Activated CD4-positive, alpha-beta T cell treated with anti-CD3 and anti-CD28 coated beads for 36 hours (primary cell): Measurements from ENCODE around the gene UBE4B. TPM values are rescaled to one million over a fixed set of nuclear protein-coding genes. Genes with fewer than 3 reads are reported as not detected.
"Not testable (repeated sequence)": the region's sequence is repeated elsewhere in the genome, so short reads cannot be mapped to it uniquely, and the experiment has no call there.

Experiments used
- ATAC-seq: fragments of 200-7000 bp; cut with Tn5 transposase; one replicate; pipeline ENCODE4 v1.10.0; 2021; ENCODE audit warnings: mild to moderate bottlenecking, moderate library complexity
- CTCF ChIA-PET: fragments of 350-600 bp; sonication (Branson Sonifier 250); formaldehyde crosslinking; loops from one replicate; lab custom pipeline; 2021; ENCODE audit warnings: antibody characterized with exemption; lab: Charles Lee
- POLR2A ChIA-PET: fragments of 350-600 bp; sonication (Branson Sonifier 250); formaldehyde crosslinking; loops from one replicate; lab custom pipeline; 2021; ENCODE audit warnings: antibody characterized with exemption, inconsistent platforms; lab: Charles Lee
- DNase-seq: peaks from one replicate; pipeline ENCODE4 v3.0.0-alpha.2; 2020
- H3K27ac Mint-ChIP-seq: one replicate; pipeline ENCODE4 v1.8.0; 2021; ENCODE audit warnings: mixed read lengths
- H3K27me3 Mint-ChIP-seq: one replicate; pipeline ENCODE4 v1.8.0; 2021; ENCODE audit warnings: mixed read lengths
- H3K36me3 Mint-ChIP-seq: one replicate; pipeline ENCODE4 v1.8.0; 2021; ENCODE audit warnings: low read depth, mixed read lengths
- H3K4me1 Mint-ChIP-seq: one replicate; pipeline ENCODE4 v1.8.0; 2021; ENCODE audit warnings: mixed read lengths
- H3K4me3 Mint-ChIP-seq: one replicate; pipeline ENCODE4 v1.8.0; 2021; ENCODE audit warnings: mild to moderate bottlenecking, moderate library complexity, mixed read lengths
- H3K9me3 Mint-ChIP-seq: one replicate; pipeline ENCODE4 v1.8.0; 2021; ENCODE audit warnings: low read depth, mixed read lengths
- intact Hi-C, 2 experiments: fragments of 100-400 bp; cut with DNase I in 1 of 2; cut with micrococcal nuclease in 1 of 2; formaldehyde crosslinking; loops; one replicate each; pipeline versions ENCODE4 v1.14.2 to v1.15.1; 2022 to 2024; cut with DNase I, micrococcal nuclease
- total RNA-seq, 2 experiments: library from RNA; stranded (reverse); gene quantifications; one replicate each; pipeline ENCODE4 v1.2.3, GENCODE V29; 2021

UBE4B gene
- total RNA-seq, 2 experiments from 2014 or later, result 26.1 to 31.8 TPM

GRCh38 chr1:10200620-10201019 is 167.9 kb downstream of the UBE4B start:
- POLR2A ChIA-PET, result no interaction called here
- DNase-seq, result no peak
- no peak overlapping the region for H3K27ac Mint-ChIP-seq
- no peaks in the 10 kb centered on the region for H3K36me3 Mint-ChIP-seq
- CTCF ChIA-PET, result no interaction called here
- no peaks in the 10 kb centered on the region for H3K4me1 Mint-ChIP-seq
- intact Hi-C loops, result no loop called here
- H3K4me3 Mint-ChIP-seq, result no peak overlapping the region
- ATAC-seq, result no peak
- H3K9me3 Mint-ChIP-seq, result no peaks in the 10 kb centered on the region
- H3K27me3 Mint-ChIP-seq, result peaks cover 11% of the 10 kb centered on the region

DNA sequence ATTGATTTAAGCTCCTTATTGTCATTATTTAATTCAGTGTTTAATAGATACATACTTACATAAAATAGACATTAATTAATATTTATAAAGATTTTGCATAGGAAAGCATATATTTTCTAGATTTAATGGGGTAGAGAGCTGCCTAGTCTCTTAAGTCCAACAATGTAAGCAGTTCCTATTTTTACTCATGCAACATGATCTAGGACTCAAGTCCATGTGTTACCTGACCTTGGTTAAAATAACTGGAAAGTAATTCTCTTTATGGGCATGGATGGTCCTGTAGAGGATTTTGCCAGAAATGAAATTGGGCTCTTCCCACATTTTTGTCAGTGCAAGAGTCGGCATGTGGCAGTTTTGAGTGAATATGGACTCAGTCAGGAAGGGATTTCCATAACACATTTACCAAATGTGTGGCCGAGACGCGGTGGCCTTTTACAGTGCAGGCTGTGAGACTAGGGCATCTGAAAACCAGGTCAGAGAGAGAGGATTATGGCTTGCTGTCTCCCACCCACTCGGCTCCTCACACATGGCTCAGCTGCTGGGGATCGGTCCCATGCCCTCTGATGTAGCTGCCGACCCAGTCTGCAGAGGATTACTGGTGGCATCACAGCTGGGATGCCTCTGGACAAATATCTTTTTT is 171.4 kb downstream of the UBE4B start:
- peaks cover under 1% of the 10 kb centered on the region for H3K4me1 Mint-ChIP-seq
- no peaks in the 10 kb centered on the region for H3K9me3 Mint-ChIP-seq
- ChIA-PET POLR2A (interaction anchor here (0.6 kb wide), 1 partner anchor 227 kb away, joined by 6 read pairs; no protein-coding TSS in a partner anchor), CTCF (interaction anchor here (0.7 to 0.9 kb wide), 2 partner anchors 13 to 63 kb away, joined by 3 read pairs; no protein-coding TSS in a partner anchor)
- peaks cover 7% of the 10 kb centered on the region for H3K27me3 Mint-ChIP-seq
- H3K4me3 Mint-ChIP-seq, result no peak overlapping the region
- DNase-seq, result no peak
- H3K27ac Mint-ChIP-seq, result no peak overlapping the region
- H3K36me3 Mint-ChIP-seq, result no peaks in the 10 kb centered on the region
- no peak for ATAC-seq
- intact Hi-C loops, result no loop called here

DNA sequence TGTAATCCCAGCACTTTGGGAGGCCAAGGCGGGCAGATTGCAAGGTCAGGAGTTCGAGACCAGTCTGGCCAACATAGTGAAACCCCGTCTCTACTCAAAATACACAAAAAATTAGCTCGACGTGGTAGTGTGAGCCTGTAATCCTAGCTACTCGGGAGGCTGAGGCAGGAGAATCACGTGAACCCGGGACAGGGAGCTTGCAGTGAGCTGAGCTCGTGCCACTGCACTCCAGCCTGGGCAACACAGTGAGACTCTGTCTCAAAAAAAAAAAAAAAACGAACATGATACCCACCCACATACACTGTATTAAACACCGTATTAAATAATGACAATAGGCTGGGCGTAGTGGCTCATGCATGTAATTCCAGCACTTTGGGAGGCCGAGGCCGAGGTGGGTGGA is 172.4 kb downstream of the UBE4B start:
- H3K9me3 Mint-ChIP-seq, H3K27me3 Mint-ChIP-seq, H3K4me3 Mint-ChIP-seq, H3K4me1 Mint-ChIP-seq, intact Hi-C loops, CTCF ChIA-PET, H3K27ac Mint-ChIP-seq, DNase-seq, ATAC-seq, H3K36me3 Mint-ChIP-seq: not testable (repeated sequence)
- POLR2A ChIA-PET, result interaction anchor here (0.6 kb wide), 1 partner anchor 226 kb away, joined by 6 read pairs; no protein-coding TSS in a partner anchor

DNA sequence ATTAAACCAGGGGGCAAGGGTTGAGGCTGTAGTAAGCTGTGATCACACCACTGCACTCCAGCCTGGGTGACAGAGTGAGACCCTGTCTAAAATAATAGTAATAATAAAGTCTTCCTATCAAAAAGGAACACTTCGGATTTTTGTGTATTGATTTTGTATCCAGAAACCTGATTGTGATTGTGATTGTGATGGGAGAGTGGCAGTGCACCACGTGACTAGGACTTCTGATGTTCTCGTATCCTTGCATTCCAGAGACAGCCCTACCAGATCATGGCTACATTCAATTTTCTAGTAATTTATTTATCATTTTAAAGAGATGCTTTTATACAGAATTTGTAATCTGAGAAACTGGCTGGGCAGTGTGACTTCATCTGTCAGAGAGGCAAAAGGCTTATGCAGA is 175.1 kb downstream of the UBE4B start:
- Mint-ChIP-seq H3K4me1 (peaks cover 25% of the 10 kb centered on the region), H3K27ac (no peak overlapping the region), H3K4me3 (no peak overlapping the region), H3K9me3 (no peaks in the 10 kb centered on the region), H3K27me3 (no peaks in the 10 kb centered on the region), H3K36me3 (no peaks in the 10 kb centered on the region)
- DNase-seq (no peak), ATAC-seq (no peak)
- ChIA-PET POLR2A (interaction anchor here (0.6 kb wide), 1 partner anchor 28 kb away, joined by 3 read pairs; no protein-coding TSS in a partner anchor), CTCF (interaction anchor here (4.0 kb wide), 1 partner anchor 222 kb away, joined by 25 read pairs; the partner anchor contains the start of gene CENPS)
- intact Hi-C loops, result loop anchor here in 1 of 2 experiments (2.0 kb wide), 1 partner anchor 221 kb away; no protein-coding TSS in a partner anchor

DNA sequence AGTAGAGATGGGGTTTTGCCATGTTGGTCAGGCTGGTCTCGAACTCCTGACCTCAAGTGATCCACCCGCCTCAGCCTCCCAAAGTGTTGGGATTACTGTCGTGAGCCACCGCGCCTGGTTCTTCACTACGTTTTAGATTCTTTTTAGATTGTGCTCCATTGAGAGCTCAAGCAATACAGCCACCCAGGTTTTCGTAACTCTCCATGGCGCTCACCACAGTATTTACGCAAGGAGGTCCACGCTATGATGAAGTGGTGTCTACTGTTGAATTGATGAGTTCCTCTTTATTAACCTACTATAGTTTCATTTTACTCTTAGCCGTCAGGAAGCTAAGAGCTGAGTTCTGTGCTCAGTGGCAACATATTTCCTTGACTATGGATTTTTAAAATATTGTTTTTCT is 175.8 kb downstream of the UBE4B start:
- no peaks in the 10 kb centered on the region for H3K9me3 Mint-ChIP-seq
- no peaks in the 10 kb centered on the region for H3K36me3 Mint-ChIP-seq
- ChIA-PET CTCF (interaction anchor here (0.7 to 4.0 kb wide), 8 partner anchors 11 to 221 kb away, joined by 3 to 29 read pairs (median 6); partner anchors contain the start of gene CENPS), POLR2A (interaction anchor here (0.5 kb wide), 1 partner anchor 28 kb away, joined by 3 read pairs; no protein-coding TSS in a partner anchor)
- no peak overlapping the region for H3K4me3 Mint-ChIP-seq
- no peak overlapping the region for H3K27ac Mint-ChIP-seq
- intact Hi-C loops, result loop anchor here in 1 of 2 experiments (2.0 kb wide), 1 partner anchor 220 kb away; no protein-coding TSS in a partner anchor
- ATAC-seq (no peak), DNase-seq (no peak)
- peaks cover 29% of the 10 kb centered on the region for H3K4me1 Mint-ChIP-seq
- no peaks in the 10 kb centered on the region for H3K27me3 Mint-ChIP-seq

DNA sequence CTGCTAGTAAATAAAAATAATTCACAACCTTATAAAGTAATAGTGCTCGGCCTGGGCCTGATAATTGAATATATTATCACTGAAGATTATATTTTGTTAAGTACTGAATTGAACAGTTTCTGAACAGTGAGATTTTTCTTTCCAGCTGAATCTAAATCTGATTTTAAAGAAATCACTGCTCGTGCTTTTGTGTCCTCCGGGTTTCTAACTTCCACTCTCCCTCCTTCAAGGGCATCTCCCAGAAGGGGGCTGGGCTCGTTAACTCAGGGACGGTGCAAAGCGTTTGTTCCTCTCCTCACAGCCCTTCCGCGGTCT is 176.8 kb downstream of the UBE4B start:
- Mint-ChIP-seq H3K4me1 (peaks cover 31% of the 10 kb centered on the region), H3K36me3 (no peaks in the 10 kb centered on the region), H3K9me3 (no peaks in the 10 kb centered on the region), H3K27me3 (no peaks in the 10 kb centered on the region), H3K4me3 (peak overlapping the region; percentile 76), H3K27ac (peak overlapping the region; percentile 74)
- ATAC-seq, result no peak
- no peak for DNase-seq
- ChIA-PET CTCF (interaction anchor here (0.6 to 4.0 kb wide), 24 partner anchors 10 to 332 kb away, joined by 3 to 29 read pairs (median 4); partner anchors contain the start of gene CENPS), POLR2A (interaction anchor here (0.5 to 0.6 kb wide), 2 partner anchors 107 to 1720 kb away, joined by 4 read pairs; no protein-coding TSS in a partner anchor)
- intact Hi-C loops, result loop anchor here in 1 of 2 experiments (2.0 kb wide), 1 partner anchor 219 kb away; no protein-coding TSS in a partner anchor

DNA sequence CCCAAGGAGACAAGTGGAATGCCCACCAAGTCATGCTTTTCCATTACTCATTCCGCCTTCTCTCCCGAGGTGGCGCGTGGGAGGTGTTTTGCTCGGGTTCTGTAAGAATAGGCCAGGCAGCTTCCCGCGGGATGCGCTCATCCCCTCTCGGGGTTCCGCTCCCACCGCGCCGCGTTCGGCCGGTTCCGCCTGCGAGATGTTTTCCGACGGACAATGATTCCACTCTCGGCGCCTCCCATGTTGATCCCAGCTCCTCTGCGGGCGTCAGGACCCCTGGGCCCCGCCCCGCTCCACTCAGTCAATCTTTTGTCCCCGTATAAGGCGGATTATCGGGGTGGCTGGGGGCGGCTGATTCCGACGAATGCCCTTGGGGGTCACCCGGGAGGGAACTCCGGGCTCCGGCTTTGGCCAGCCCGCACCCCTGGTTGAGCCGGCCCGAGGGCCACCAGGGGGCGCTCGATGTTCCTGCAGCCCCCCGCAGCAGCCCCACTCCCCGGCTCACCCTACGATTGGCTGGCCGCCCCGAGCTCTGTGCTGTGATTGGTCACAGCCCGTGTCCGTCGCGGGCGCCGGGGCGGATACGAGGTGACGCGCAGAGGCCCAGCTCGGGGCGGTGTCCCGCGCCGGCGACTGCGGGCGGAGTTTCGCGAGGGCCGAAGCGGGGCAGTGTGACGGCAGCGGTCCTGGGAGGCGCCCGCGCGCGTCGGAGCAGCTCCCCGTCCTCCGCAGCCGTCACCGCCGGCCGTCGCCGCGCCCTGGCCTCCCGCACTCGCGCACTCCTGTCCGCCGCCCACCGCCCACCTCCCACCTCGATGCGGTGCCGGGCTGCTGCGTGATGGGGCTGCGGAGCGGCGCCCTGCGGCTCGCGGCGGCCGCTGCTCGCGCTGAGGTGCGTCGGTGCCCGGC is 177.4 kb downstream of the UBE4B start, which contains the start of gene KIF1B:
TSS of gene KIF1B (plus strand) at position 666 of the 906 bp plus-strand sequence. CDS start 21,759 bp downstream, outside the sequence.
- Mint-ChIP-seq H3K36me3 (no peaks in the 10 kb centered on the region), H3K27ac (peak within 1 kb of the TSS; percentile 74), H3K27me3 (no peaks in the 10 kb centered on the region), H3K4me3 (peak within 1 kb of the TSS; percentile 76), H3K4me1 (peaks cover 31% of the 10 kb centered on the region), H3K9me3 (no peaks in the 10 kb centered on the region)
- POLR2A ChIA-PET, result interaction anchor here (0.6 kb wide), 2 partner anchors 116 to 249 kb away, joined by 3 to 8 read pairs; no protein-coding TSS in a partner anchor
- intact Hi-C loops, result loop anchor here (1.0 to 5.0 kb wide), 15 partner anchors 38 to 622 kb away; partner anchors contain the start of genes CTNNBIP1 (in 1 of the 2), LZIC (in 1 of the 2), NMNAT1 (in 1 of the 2) and PEX14 (in 1 of the 2)
- peak; percentile 97 for DNase-seq
- peak; percentile 98 for ATAC-seq
- CTCF ChIA-PET, result interaction anchor here (0.6 to 4.0 kb wide), 34 partner anchors 10 to 1914 kb away, joined by 3 to 29 read pairs (median 3); partner anchors contain the start of gene CENPS

- H3K27ac Mint-ChIP-seq, result peak overlapping the region; percentile 72
- POLR2A ChIA-PET, result interaction anchor here (0.6 kb wide), 1 partner anchor 248 kb away, joined by 8 read pairs; no protein-coding TSS in a partner anchor
- no peak for ATAC-seq
- CTCF ChIA-PET, result interaction anchor here (0.6 to 4.0 kb wide), 23 partner anchors 9 to 566 kb away, joined by 3 to 29 read pairs (median 4); partner anchors contain the start of gene CENPS
- peaks cover 39% of the 10 kb centered on the region for H3K4me1 Mint-ChIP-seq
- intact Hi-C loops, result loop anchor here (1.0 to 5.0 kb wide), 14 partner anchors 39 to 623 kb away; partner anchors contain the start of genes CTNNBIP1 (in 1 of the 2), LZIC (in 1 of the 2), NMNAT1 (in 1 of the 2) and PEX14 (in 1 of the 2)
- peak overlapping the region; percentile 75 for H3K4me3 Mint-ChIP-seq
- H3K36me3 Mint-ChIP-seq, result no peaks in the 10 kb centered on the region
- no peaks in the 10 kb centered on the region for H3K27me3 Mint-ChIP-seq
- peak; percentile 65 for DNase-seq
- H3K9me3 Mint-ChIP-seq, result no peaks in the 10 kb centered on the region
Observed at GRCh38 chr1:10210841-10211804, 178.4 kb downstream of the UBE4B start.

DNA sequence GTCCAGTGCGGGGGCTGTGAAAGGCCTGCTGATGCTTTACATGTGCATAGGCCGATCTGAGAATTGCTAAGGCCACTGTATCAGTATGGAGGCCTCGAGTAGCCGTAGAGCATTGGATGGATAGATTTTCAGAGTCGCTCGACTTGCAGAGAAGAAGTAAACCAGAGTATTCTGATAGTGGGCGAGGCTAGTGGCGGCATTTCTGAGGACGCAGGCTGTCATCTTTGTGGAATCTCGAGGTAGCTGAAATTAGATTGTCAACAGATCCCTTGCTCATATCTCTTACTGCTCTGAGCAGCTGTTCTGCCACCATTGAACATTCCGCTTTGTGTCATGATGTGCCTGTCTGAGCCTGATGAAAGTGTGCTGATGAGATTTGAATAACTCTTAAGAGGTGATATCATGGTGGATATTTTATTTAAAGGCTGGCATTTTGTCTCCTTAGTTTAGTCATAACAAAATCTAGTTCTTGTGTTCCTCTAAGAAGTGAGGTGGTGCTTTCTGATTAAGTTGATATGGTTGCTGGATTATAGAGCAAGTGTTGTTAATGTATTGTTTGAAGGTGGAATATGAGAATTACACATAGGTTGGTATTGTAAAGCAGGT is 179.2 kb downstream of the UBE4B start:
- Mint-ChIP-seq H3K27me3 (no peaks in the 10 kb centered on the region), H3K36me3 (no peaks in the 10 kb centered on the region), H3K27ac (peak overlapping the region; percentile 67), H3K9me3 (no peaks in the 10 kb centered on the region), H3K4me1 (peaks cover 46% of the 10 kb centered on the region), H3K4me3 (peak overlapping the region; percentile 75)
- peak; percentile 21 for ATAC-seq
- ChIA-PET CTCF (interaction anchor here (0.6 to 1.1 kb wide), 5 partner anchors 24 to 129 kb away, joined by 3 to 4 read pairs (median 3); no protein-coding TSS in a partner anchor), POLR2A (no interaction called here)
- intact Hi-C loops, result loop anchor here (2.0 to 5.0 kb wide), 5 partner anchors 40 to 480 kb away; partner anchors contain the start of gene CTNNBIP1 (in 1 of the 2)
- DNase-seq, result peak; percentile 32
